Muscle of leg (tissue), 11 donors: ENCODE measurements around the gene KLRK1. TPM values are rescaled to one million over a fixed set of nuclear protein-coding genes. Genes with fewer than 3 reads are reported as not detected.

Experiments used
- DNase-seq: peaks from one replicate; pipeline ENCODE4 v3.0.0; 2013
- H3K27ac ChIP-seq: one replicate; pipeline ENCODE4 v1.5.1; 2013; ENCODE audit warnings: mild to moderate bottlenecking, low read length, control low read depth
- H3K27me3 ChIP-seq: one replicate; pipeline ENCODE4 v1.6.1; 2013; ENCODE audit warnings: low read length; ENCODE audit not compliant: control insufficient read depth, insufficient read depth
- H3K36me3 ChIP-seq: one replicate; pipeline ENCODE4 v1.6.1; 2013; ENCODE audit warnings: low read length; ENCODE audit not compliant: control insufficient read depth, insufficient read depth
- H3K4me1 ChIP-seq: one replicate; pipeline ENCODE4 v1.6.1; 2013; ENCODE audit warnings: low read length; ENCODE audit not compliant: control insufficient read depth, insufficient read depth
- H3K4me3 ChIP-seq: one replicate; pipeline ENCODE4 v1.5.1; 2013; ENCODE audit warnings: low read length, control low read depth
- H3K9me3 ChIP-seq: replicated peaks from 2 replicates; pipeline ENCODE4 v1.6.1; 2013; ENCODE audit warnings: low read depth, low read length; ENCODE audit not compliant: control insufficient read depth
- WGBS: methylation state at CpG from one replicate; pipeline ENCODE4 v1.1.5; 2013; ENCODE audit warnings: missing lambda C conversion rate; ENCODE audit not compliant: insufficient coverage; 5-methylcytosine and 5-hydroxymethylcytosine counted together
- polyA plus RNA-seq, 8 donors: library from polyadenylated mRNA; unstranded; fragments of 120-200 nt; gene quantifications; one replicate each; pipeline versions ENCODE4 v1.2.1 to v1.2.3, GENCODE V29; 2013; ENCODE audit warnings: inconsistent platforms in 1 of 8, low replicate concordance in 1 of 8; ENCODE audit not compliant: insufficient read length in 8 of 8, insufficient read depth in 1 of 8
- total RNA-seq: library from RNA; stranded (reverse); fragments of 120-200 nt; gene quantifications from one replicate; pipeline ENCODE4 v1.2.4, GENCODE V29; 2013

Gene KLRK1
- total and polyA plus RNA-seq, 9 donors, result 0.11 to 0.61 (median 0.37) TPM

DNA sequence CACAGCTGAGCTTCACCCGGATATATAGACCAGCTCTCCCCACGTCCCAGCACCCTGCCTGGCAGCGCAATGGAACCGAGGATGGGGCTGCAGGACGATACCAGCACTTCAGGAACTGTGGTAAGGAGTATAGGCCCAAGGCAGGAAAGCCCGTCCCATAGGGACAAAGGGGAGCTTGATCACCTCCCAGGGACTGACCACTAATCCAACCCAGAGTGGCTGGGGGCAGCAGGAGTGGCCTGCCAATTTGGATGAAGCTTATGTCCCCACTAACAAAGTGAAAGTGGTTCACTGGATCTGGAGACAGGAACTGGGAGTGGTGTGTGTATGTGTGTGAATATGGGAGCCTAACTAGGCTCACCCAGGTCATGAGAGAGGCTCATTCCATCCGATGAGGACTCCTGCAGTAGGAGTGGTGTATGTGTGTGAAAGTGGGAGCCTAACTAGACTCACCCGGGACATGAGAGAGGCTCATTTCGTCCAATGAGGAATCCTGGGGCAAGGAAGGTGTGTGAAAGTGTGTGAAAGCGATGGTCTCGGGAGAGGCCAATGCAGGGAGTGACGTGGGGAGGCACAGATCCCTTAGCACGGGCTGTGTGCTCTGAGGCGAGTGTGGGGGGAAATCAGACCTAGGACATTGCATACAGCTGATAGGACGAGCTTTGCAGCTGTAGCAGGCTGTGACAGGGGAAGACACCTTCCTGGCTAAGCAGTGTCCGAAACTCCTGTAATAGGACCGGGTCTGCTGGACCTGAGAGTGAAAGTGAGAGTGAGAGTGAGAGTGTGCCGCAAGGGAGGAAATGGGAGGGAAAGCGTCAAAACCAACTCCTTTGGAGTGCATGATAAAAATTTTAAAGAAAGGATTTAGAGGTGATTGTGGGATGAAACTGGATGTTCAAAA lies 25.7 kb downstream of the KLRK1 start:
- 1% methylated on average over 14 of the region's 19 CpGs for WGBS
- Histone ChIP-seq H3K27me3 (no peaks in the 10 kb centered on the region), H3K27ac (peak overlapping the region; percentile 97), H3K9me3 (no peaks in the 10 kb centered on the region), H3K4me1 (peaks cover 19% of the 10 kb centered on the region), H3K4me3 (peak overlapping the region; percentile 77), H3K36me3 (no peaks in the 10 kb centered on the region)
- peak; percentile 77 for DNase-seq

DNA sequence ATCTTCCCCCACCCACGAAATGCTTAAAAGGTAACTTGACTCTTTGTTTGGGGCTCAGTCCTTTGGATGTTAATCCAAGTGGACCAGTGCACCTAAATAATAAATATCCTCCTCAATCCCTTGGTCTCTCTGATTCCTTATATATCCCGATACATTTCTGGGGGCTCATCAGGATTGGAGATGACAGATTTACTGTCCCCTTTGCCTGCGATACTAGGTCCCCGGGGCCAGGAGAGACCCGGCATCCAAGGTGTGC lies 26.3 kb downstream of the KLRK1 start:
- WGBS, result 29% methylated on average over 4 of the region's 5 CpGs
- Histone ChIP-seq H3K36me3 (no peaks in the 10 kb centered on the region), H3K4me3 (peak overlapping the region; percentile 77), H3K27ac (peak overlapping the region; percentile 97), H3K27me3 (no peaks in the 10 kb centered on the region), H3K9me3 (no peaks in the 10 kb centered on the region), H3K4me1 (peaks cover 19% of the 10 kb centered on the region)
- DNase-seq, result no peak

DNA sequence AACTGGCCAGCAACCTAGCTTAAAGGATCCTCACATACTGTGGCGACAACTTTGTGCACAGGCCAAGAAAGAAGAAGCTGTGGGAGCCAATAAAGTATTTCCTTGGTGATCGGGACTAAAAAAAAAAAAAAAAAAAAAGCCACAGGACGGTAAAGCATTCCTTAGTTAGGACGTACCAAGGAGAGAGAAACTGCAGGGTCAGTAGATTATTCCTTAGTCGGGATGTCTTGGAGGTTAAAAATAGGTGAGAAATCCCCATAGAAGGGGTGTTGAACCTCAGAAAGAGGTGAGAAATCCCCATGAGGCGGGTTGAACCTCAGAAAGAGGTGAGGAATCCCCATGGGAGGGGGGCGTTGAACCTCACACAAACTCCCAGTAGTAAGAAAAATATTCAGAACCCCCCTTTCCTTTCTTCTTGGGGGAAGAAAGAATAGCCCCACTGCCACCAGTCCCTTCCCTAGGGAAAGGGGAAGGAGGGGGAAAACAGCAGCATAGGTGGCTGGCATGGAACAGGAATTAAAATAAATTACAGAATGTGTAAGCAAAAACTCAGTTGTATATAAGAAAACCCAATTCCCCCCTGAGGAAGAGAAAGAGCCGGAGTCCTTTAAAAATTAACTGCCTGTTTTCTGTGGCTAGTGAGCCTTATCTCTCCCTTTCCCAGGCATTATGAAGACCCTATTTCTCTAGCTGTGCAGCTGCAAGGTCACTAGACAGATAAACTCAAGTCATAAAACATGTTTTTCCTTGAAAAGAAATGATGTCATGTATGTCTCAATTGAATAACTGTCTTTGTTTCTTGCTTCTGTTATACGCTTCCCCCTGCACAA lies 26.8 kb downstream of the KLRK1 start:
- H3K4me1 ChIP-seq, result peaks cover 19% of the 10 kb centered on the region

DNA sequence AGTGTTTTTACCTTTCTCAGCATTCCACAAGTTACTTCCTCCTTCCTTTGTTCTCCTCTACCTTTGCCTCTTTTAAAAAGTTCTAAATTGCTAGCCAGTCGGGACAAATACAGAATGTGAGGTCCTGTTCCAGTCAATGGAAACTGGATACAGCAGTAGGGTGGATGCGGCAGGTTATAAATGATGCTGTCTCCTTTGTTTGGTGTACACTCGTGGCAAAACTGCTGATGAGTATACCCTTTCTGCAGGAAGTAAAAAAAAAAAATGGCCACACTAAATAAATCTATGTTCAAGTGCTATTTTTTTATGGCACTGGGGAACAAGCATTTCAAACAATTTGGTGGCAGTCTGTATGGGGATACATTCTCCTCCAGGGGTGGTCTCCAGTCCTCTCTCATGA lies 27.5 kb downstream of the KLRK1 start:
- no peak for DNase-seq
- 100% methylated on average over 1 of the region's 3 CpGs for WGBS
- H3K4me1 ChIP-seq, result peaks cover 19% of the 10 kb centered on the region

More for the DNA sequence above, 26.8 kb downstream of the KLRK1 start:
- H3K36me3 ChIP-seq, result no peaks in the 10 kb centered on the region
- no peak overlapping the region for H3K4me3 ChIP-seq
- H3K27me3 ChIP-seq, result no peaks in the 10 kb centered on the region
- 17% methylated on average over 1 of the region's 9 CpGs for WGBS
- H3K9me3 ChIP-seq, result no peaks in the 10 kb centered on the region
- peak overlapping the region; percentile 97 for H3K27ac ChIP-seq
- peak; percentile 19 for DNase-seq

DNA sequence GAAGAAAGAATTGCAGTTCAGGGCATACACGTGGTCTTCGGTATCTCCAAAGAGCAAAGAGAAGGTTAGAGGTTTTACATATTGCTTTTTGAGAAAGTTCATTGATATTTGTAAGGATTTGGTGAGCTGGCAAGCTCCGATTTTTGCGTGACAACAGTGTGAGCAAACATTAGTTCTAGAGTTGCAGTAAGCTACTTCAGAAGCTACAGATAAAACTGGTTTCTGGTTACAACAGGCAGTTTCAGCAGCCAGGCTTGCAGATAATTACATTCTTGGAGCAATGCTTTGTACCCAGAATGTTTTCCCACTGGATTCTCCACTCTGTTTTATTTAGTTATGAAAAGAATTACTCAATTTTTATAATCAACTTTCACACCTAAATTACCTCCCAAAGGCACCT lies 28.2 kb downstream of the KLRK1 start:
- Histone ChIP-seq H3K27me3 (no peaks in the 10 kb centered on the region), H3K36me3 (no peaks in the 10 kb centered on the region), H3K9me3 (no peaks in the 10 kb centered on the region), H3K4me1 (peaks cover 19% of the 10 kb centered on the region), H3K4me3 (no peak overlapping the region), H3K27ac (no peak overlapping the region)
- DNase-seq, result no peak
- 57% methylated on average over 4 of the region's 4 CpGs for WGBS

More for the DNA sequence above, 27.5 kb downstream of the KLRK1 start:
- H3K9me3 ChIP-seq, result no peaks in the 10 kb centered on the region
- no peaks in the 10 kb centered on the region for H3K27me3 ChIP-seq
- H3K27ac ChIP-seq, result no peak overlapping the region
- H3K36me3 ChIP-seq, result no peaks in the 10 kb centered on the region
- H3K4me3 ChIP-seq, result no peak overlapping the region

DNA sequence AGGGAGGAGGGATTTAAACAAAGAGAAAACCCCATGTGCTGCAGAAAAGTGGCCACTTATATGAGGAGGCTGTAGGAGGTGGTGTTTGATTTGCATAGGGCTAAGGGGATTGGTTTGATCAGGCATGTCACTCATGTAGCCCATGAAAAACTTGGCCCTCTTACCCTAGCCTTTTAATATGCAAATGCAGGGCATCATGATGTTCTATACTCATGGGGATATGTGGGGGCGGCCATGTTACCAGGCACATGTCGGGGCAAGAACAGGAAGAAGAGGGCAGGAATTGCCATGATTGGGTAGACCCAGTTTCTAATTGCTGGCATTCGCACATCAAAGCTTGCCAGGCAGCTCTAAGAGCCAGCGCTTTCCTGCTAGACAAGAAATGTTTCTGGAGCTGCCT lies 28.8 kb downstream of the KLRK1 start:
- peaks cover 14% of the 10 kb centered on the region for H3K4me1 ChIP-seq
- no peak for DNase-seq
- H3K9me3 ChIP-seq, result no peaks in the 10 kb centered on the region
- H3K36me3 ChIP-seq, result no peaks in the 10 kb centered on the region
- no peak overlapping the region for H3K4me3 ChIP-seq
- H3K27ac ChIP-seq, result no peak overlapping the region
- no peaks in the 10 kb centered on the region for H3K27me3 ChIP-seq
- 69% methylated on average over 2 of the region's 4 CpGs for whole genome bisulfite sequencing

DNA sequence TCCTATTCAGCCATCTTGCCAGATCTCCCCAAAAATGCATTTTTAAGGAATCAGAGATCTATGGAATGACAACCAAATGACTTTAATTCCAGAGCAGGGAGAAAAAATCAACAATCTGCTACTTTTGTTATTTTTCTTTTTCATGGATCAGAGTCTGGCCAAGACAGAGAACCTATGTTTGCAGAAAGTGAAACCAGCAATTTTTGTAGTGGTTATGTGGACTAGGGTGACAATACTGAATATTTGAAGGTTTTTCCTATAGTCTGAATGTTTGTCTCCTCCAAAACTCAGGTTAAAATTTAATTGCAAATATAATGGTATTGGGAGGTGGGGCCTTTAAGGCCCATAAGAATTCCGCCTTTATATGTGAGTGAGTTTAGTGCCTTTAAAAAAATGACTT lies 30.9 kb downstream of the KLRK1 start:
- Histone ChIP-seq H3K4me3 (no peak overlapping the region), H3K4me1 (peaks cover 6% of the 10 kb centered on the region), H3K27ac (no peak overlapping the region), H3K36me3 (no peaks in the 10 kb centered on the region), H3K9me3 (no peaks in the 10 kb centered on the region), H3K27me3 (no peaks in the 10 kb centered on the region)
- WGBS, result no CpG with 5 or more reads among the region's 1 CpG
- no peak for DNase-seq

DNA sequence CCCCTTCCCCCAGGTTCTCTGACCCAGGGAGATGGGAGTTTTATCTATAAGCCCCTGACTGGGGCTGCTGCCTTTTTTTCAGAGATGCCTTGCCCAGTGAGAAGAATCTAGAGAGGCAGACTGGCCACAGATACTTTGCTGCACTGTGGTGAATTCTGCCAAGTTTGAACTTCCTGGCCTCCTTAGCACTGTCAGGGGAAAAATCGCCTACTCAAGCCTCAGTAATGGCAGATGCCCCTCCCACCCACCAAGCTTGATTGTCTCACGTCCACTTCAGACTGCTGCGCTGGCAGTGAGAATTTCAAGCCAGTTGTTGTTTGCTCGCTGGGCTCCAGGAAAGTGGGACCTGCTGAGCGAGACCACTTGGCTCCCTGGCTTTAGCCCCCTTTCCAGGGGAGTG lies 31.7 kb downstream of the KLRK1 start:
- H3K9me3 ChIP-seq, result no peaks in the 10 kb centered on the region
- no peak overlapping the region for H3K4me3 ChIP-seq
- no peak for DNase-seq
- no peaks in the 10 kb centered on the region for H3K36me3 ChIP-seq
- H3K27ac ChIP-seq, result no peak overlapping the region
- 68% methylated on average over 4 of the region's 5 CpGs for WGBS
- no peaks in the 10 kb centered on the region for H3K27me3 ChIP-seq
- peaks cover 3% of the 10 kb centered on the region for H3K4me1 ChIP-seq

DNA sequence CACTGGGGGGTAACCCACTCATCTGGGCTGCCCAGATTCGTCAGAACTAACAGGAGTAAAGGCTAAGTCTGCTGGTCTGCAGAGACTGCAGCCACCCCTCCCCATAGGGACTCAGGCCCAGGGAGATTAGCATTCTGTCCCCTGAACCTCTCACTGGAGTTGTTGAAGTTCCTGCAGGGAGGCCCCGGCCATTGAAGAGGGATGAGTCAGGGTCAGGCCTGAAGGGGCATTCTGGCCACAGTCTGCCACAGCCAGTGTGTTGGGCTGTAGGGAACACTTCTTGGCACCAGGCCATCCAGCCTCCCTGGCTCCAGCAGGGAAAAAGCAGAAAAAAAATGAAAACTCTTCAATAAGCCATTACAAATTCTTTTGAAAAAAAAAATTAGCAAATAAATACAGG lies 35.3 kb downstream of the KLRK1 start:
- no peaks in the 10 kb centered on the region for H3K36me3 ChIP-seq
- H3K4me1 ChIP-seq, result no peaks in the 10 kb centered on the region
- no peak overlapping the region for H3K4me3 ChIP-seq
- WGBS, result no CpG with 5 or more reads among the region's 2 CpGs
- H3K27me3 ChIP-seq, result no peaks in the 10 kb centered on the region
- DNase-seq, result no peak
- H3K27ac ChIP-seq, result no peak overlapping the region
- no peaks in the 10 kb centered on the region for H3K9me3 ChIP-seq

DNA sequence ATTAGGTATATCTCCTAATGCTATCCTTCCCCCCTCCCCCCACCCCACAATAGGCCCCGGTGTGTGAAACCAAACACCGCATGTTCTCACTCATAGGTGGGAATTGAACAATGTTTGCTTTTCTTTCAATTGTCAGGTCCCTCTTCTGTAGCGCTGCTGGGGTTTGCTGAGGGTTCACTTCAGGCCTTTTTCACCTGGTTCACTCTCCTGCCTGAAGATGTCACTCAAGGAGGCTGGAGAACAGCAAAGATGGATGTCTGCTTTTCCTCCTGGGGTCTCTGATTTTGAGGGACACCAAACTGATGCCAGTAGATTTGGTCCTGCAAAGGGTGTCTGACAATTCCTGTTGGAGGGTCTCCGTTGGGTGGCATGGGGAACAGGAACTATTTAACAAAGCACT lies 35.8 kb downstream of the KLRK1 start:
- DNase-seq, result no peak
- WGBS, result no CpG with 5 or more reads among the region's 4 CpGs
- H3K27ac ChIP-seq, result no peak overlapping the region
- no peaks in the 10 kb centered on the region for H3K4me1 ChIP-seq
- H3K4me3 ChIP-seq, result no peak overlapping the region
- H3K36me3 ChIP-seq, result no peaks in the 10 kb centered on the region
- no peaks in the 10 kb centered on the region for H3K27me3 ChIP-seq
- no peaks in the 10 kb centered on the region for H3K9me3 ChIP-seq
